Keratinocyte (primary cell): ENCODE results near the gene PRDX1. TPM values are rescaled to one million over a fixed set of nuclear protein-coding genes. Genes with fewer than 3 reads are reported as not detected.

Source experiments
- DNase-seq: peaks from one replicate; pipeline ENCODE4 v3.0.0-alpha.2; 2011; ENCODE audit warnings: low read depth, missing footprints, low spot score
- FAIRE-seq: peaks from 2 replicates; lab custom pipeline; 2011; peaks lifted over from hg19 to GRCh38; lab: Jason Lieb, UNC
- H2AFZ ChIP-seq: 2 replicates; pipeline ENCODE4 v1.6.0; 2012; ENCODE audit warnings: low read length, control low read depth, inconsistent platforms; ENCODE audit not compliant: control insufficient read depth
- H3K27ac ChIP-seq: 2 replicates; pipeline ENCODE4 v1.5.1; 2011; ENCODE audit warnings: low read length; ENCODE audit not compliant: control insufficient read depth, insufficient read depth
- H3K27me3 ChIP-seq: 3 replicates; pipeline ENCODE4 v1.6.0; 2011; ENCODE audit warnings: low read length; ENCODE audit not compliant: control insufficient read depth, insufficient read depth; ENCODE audit errors: extremely low read depth
- H3K36me3 ChIP-seq, 2 experiments: 2 replicates in 1 of 2; 3 replicates in 1 of 2; pipeline ENCODE4 v1.5.1; 2011; ENCODE audit warnings: low read length in 2 of 2, mild to moderate bottlenecking in 1 of 2; ENCODE audit not compliant: control insufficient read depth in 2 of 2, insufficient read depth in 2 of 2; ENCODE audit errors: extremely low read depth in 1 of 2
- H3K4me1 ChIP-seq: 3 replicates; pipeline ENCODE4 v1.5.1; 2011; ENCODE audit warnings: low read length; ENCODE audit not compliant: control insufficient read depth, insufficient read depth; ENCODE audit errors: extremely low read depth
- H3K4me2 ChIP-seq: 3 replicates; pipeline ENCODE4 v1.6.0; 2011; ENCODE audit warnings: low read depth, low read length; ENCODE audit not compliant: control insufficient read depth, insufficient read depth; ENCODE audit errors: extremely low read depth
- H3K4me3 ChIP-seq, 3 experiments: fragments of 200-600 bp in 1 of 3; sonication (generic) in 1 of 3; 2 replicates in 2 of 3; 3 replicates in 1 of 3; pipeline ENCODE4 v1.5.1; 2011 to 2016; ENCODE audit warnings: low read length in 3 of 3, mild to moderate bottlenecking in 3 of 3, control low read depth in 2 of 3, inconsistent platforms in 1 of 3, low read depth in 1 of 3, mixed read lengths in 1 of 3, mixed run types in 1 of 3, moderate library complexity in 1 of 3; ENCODE audit not compliant: control insufficient read depth in 2 of 3, insufficient read depth in 2 of 3; ENCODE audit errors: extremely low read depth in 1 of 3
- H3K79me2 ChIP-seq: 2 replicates; pipeline ENCODE4 v1.6.0; 2012; ENCODE audit warnings: low read length; ENCODE audit not compliant: control insufficient read depth, insufficient read depth
- H3K9ac ChIP-seq: 3 replicates; pipeline ENCODE4 v1.6.0; 2011; ENCODE audit warnings: low read length; ENCODE audit not compliant: control insufficient read depth, insufficient read depth; ENCODE audit errors: extremely low read depth
- H3K9me1 ChIP-seq: 3 replicates; pipeline ENCODE4 v1.6.0; 2011; ENCODE audit warnings: low read length; ENCODE audit not compliant: control insufficient read depth, insufficient read depth; ENCODE audit errors: extremely low read depth
- H3K9me3 ChIP-seq: 2 replicates; pipeline ENCODE4 v1.5.1; 2012; ENCODE audit warnings: low read depth, low read length; ENCODE audit not compliant: control insufficient read depth
- H4K20me1 ChIP-seq: 3 replicates; pipeline ENCODE4 v1.6.0; 2011; ENCODE audit warnings: low read length; ENCODE audit not compliant: control insufficient read depth, insufficient read depth; ENCODE audit errors: extremely low read depth
- EZH2 ChIP-seq: IDR thresholded peaks from one replicate; pipeline ENCODE4 v1.6.1; 2012; ENCODE audit warnings: inconsistent platforms, mild to moderate bottlenecking, low read length, moderate library complexity
- dilution Hi-C: fragments of 300-500 bp; cut with MboI; formaldehyde crosslinking; loops from one replicate; pipeline ENCODE4 v1.7.0; 2020; ENCODE audit warnings: low sequenced_read_pairs; ENCODE audit not compliant: extremely low pct_ligation_motif_present
- polyA plus RNA-seq, 5 experiments: library from polyadenylated mRNA; depleted of rRNA in 3 of 5; stranded (reverse) in 3 of 5; stranded (forward) in 1 of 5; unstranded in 1 of 5; fragments of >200 nt; gene quantifications; 1 replicate in 1 of 5; 2 replicates in 3 of 5; 3 replicates in 1 of 5; pipeline versions ENCODE4 v1.2.1 to v1.2.3, GENCODE V29; 2011 to 2012; ENCODE audit warnings: missing spikeins in 2 of 5, low read depth in 1 of 5, low replicate concordance in 1 of 5
- TF ChIP-seq, protein P1 (sequence below), 3 experiments: IDR thresholded peaks in 1 of 3; conservative IDR thresholded peaks in 1 of 3; optimal IDR thresholded peaks in 1 of 3; 2 replicates in 2 of 3; 3 replicates in 1 of 3; pipeline versions ENCODE3 to v1.5.1; 2011; ENCODE audit warnings: low read length in 3 of 3, mild to moderate bottlenecking in 3 of 3, moderate library complexity in 2 of 3, control low read depth in 1 of 3, inconsistent platforms in 1 of 3; ENCODE audit not compliant: insufficient read depth in 2 of 3; ENCODE audit errors: extremely low read depth in 1 of 3

Gene PRDX1
- polyA plus RNA-seq, 1 donor (not counting 4 experiments of a cell fraction or from before 2014, with no cell fraction given) = 1,251 TPM

DNA sequence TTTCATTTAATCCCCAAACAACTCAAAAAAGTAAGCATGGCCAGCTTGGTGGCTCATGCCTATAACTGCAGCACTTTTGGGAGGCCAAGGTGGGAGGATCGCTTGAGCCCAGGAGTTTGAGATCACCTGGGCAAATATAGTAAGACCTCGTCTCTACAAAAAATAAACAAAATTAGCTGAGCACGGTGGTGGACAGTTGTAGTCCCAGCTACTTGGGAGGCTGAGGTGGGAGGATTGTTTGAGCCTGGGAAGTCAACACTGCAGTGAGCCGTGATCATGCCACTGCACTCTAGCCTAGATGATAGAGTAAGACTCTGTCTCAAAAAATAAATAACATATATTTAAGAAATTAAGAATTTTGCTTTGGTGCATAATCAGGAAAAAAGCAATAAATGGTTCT, 22.8 kb upstream of the PRDX1 start:
- no peak overlapping the region for H3K4me3 ChIP-seq
- H3K27ac ChIP-seq = no peak overlapping the region
- H3K79me2 ChIP-seq = no peaks in the 10 kb centered on the region
- TF ChIP-seq, protein P1, sequence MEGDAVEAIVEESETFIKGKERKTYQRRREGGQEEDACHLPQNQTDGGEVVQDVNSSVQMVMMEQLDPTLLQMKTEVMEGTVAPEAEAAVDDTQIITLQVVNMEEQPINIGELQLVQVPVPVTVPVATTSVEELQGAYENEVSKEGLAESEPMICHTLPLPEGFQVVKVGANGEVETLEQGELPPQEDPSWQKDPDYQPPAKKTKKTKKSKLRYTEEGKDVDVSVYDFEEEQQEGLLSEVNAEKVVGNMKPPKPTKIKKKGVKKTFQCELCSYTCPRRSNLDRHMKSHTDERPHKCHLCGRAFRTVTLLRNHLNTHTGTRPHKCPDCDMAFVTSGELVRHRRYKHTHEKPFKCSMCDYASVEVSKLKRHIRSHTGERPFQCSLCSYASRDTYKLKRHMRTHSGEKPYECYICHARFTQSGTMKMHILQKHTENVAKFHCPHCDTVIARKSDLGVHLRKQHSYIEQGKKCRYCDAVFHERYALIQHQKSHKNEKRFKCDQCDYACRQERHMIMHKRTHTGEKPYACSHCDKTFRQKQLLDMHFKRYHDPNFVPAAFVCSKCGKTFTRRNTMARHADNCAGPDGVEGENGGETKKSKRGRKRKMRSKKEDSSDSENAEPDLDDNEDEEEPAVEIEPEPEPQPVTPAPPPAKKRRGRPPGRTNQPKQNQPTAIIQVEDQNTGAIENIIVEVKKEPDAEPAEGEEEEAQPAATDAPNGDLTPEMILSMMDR (optimal IDR thresholded peaks at IDR 0.05 in 1 of 3, IDR thresholded peaks at IDR 0.05 in 1 of 3, conservative IDR thresholded peaks at IDR 0.05 in 1 of 3; ENCODE audit: extremely low read depth in 1 of 3, insufficient read depth in 2 of 3, low read length in 3 of 3) = no peak
- TF ChIP-seq EZH2 = no peak
- no peaks in the 10 kb centered on the region for H3K4me1 ChIP-seq
- no peaks in the 10 kb centered on the region for H3K9me1 ChIP-seq
- no peak overlapping the region for H2AFZ ChIP-seq
- FAIRE-seq (no peak), DNase-seq (no peak)
- dilution Hi-C loops = no loop called here
- no peak overlapping the region for H3K9ac ChIP-seq
- no peaks in the 10 kb centered on the region for H3K9me3 ChIP-seq
- no peak overlapping the region for H3K4me2 ChIP-seq
- H3K27me3 ChIP-seq = no peaks in the 10 kb centered on the region
- no peaks in the 10 kb centered on the region for H4K20me1 ChIP-seq
- H3K36me3 ChIP-seq = no peaks in the 10 kb centered on the region

DNA sequence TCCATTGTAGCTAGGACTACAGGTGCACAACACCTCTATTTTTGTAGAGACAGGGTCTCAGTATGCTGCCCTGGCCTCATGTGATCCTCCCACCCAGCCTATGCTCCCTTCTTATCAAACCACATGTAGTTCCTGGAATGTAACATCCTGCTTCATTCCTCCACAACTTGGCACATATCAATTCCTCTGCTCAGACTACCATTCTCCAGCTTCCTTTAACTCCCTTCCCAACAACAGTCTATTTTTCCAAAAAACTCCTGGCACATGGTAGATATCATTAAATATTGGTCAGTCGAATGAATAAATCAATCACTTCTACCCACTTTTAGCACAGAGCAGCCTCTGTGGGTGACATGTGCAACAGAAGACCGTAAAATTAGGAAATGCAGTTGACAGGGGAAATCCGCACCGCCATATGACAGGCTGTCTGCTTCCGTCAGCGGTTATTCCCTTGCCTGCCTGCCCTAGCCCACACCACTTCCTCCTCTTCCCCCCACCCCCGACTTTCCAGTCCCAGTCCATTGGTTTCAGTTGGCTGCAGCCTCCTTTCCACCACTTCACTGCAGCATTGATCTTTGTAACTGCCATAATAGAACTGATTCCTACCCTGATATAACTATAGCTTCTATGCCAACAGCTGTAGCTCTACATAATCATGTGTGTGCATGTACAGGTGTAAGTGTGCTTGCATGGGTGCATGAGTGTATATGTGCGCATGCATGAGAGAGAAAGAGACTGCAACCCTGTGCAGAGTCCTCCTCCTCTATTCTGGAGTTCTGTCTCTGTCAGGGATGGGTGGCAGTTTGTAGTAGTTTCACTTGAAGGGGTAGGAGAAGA, 22.1 kb upstream of the PRDX1 start:
- H3K27me3 ChIP-seq = no peaks in the 10 kb centered on the region
- H3K27ac ChIP-seq = no peak overlapping the region
- no peak overlapping the region for H2AFZ ChIP-seq
- no peak for TF ChIP-seq EZH2
- TF ChIP-seq, protein P1 (optimal IDR thresholded peaks at IDR 0.05 in 1 of 3, IDR thresholded peaks at IDR 0.05 in 1 of 3, conservative IDR thresholded peaks at IDR 0.05 in 1 of 3; ENCODE audit: extremely low read depth in 1 of 3, insufficient read depth in 2 of 3, low read length in 3 of 3) = no peak
- H3K4me1 ChIP-seq = no peaks in the 10 kb centered on the region
- H3K4me2 ChIP-seq = no peak overlapping the region
- H4K20me1 ChIP-seq = no peaks in the 10 kb centered on the region
- no peaks in the 10 kb centered on the region for H3K9me1 ChIP-seq
- dilution Hi-C loops = no loop called here
- no peak overlapping the region for H3K4me3 ChIP-seq
- no peaks in the 10 kb centered on the region for H3K79me2 ChIP-seq
- DNase-seq = no peak
- H3K9me3 ChIP-seq = no peaks in the 10 kb centered on the region
- no peak for FAIRE-seq
- no peaks in the 10 kb centered on the region for H3K36me3 ChIP-seq
- no peak overlapping the region for H3K9ac ChIP-seq
